ENCODE data around the gene PRR35. TPM values are rescaled to one million over a fixed set of nuclear protein-coding genes. Genes with fewer than 3 reads are reported as not detected.

Gene PRR35
- polyA plus RNA-seq, 4 donors: not detected

GRCh38 chr16:531494-532125 lies 28.6 kb upstream of the PRR35 start:
- H3K27me3 ChIP-seq (ENCODE audit: control insufficient read depth in 3 of 3, insufficient read depth in 3 of 3, low read length in 3 of 3): no peaks in the 10 kb centered on the region
- no peak overlapping the region for H3K4me3 ChIP-seq (ENCODE audit: low read depth in 1 of 3, low read length in 3 of 3)
- peaks cover 5 to 53% (median 13%) of the 10 kb centered on the region in 3 donors for H3K4me1 ChIP-seq (ENCODE audit: control insufficient read depth in 3 of 3, insufficient read depth in 2 of 3, low read depth in 1 of 3, low read length in 2 of 3)
- H3K9me3 ChIP-seq (ENCODE audit: control insufficient read depth in 2 of 2, insufficient read depth in 1 of 2, low read depth in 1 of 2, low read length in 1 of 2): no peaks in the 10 kb centered on the region
- 79 to 91% (median 90%) methylated on average over 15 to 16 of the region's 16 CpGs for WGBS, 3 donors
- no peak overlapping the region for H3K27ac ChIP-seq (ENCODE audit: low read depth in 1 of 3, low read length in 2 of 3)
- peaks cover 0 to 55% (median 0%) of the 10 kb centered on the region in 3 donors for H3K36me3 ChIP-seq (ENCODE audit: control insufficient read depth in 3 of 3, insufficient read depth in 2 of 3, low read depth in 1 of 3, low read length in 3 of 3)
- FAIRE-seq (no peak), DNase-seq (no peak)

DNA sequence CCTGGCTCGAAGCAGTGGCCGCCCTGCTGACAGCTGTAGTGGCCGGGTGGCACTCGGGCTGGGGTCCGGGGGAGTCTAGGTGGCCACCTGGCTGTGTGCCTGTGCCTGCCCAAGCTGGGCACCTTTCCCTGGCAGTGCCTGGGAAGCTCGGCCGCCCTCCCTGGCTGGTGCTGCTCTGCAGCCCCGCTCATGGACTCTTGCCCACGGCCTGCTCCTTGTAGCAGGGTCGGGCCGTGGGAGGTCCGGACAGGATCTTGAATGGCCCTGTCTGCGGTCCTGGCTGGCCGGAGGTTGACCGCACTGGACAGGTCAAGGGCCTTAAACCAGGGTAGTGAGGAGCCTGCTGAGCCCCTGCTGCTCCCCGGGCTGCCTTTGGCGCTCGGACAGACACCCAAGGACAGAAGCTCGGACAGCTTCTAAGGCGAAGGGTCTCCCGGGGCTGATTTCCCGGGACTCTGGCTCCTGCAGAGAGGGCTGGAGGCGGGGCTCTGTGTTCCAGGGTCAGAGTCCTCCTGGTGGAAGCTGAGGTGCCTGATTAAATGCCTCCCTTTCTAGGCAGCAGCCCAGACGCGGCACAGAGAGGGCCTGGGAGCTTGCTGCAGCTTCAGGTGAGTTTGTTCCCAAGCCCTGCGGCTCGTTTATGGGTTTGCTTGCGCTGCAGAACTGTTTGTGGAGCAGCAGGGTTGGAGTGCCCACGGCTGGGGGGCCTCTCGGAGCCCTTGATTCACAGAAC lies 26.6 kb upstream of the PRR35 start:
- Histone ChIP-seq H3K27me3 (ENCODE audit: control insufficient read depth in 3 of 3, insufficient read depth in 3 of 3, low read length in 3 of 3) (no peaks in the 10 kb centered on the region), H3K4me1 (ENCODE audit: control insufficient read depth in 3 of 3, insufficient read depth in 2 of 3, low read depth in 1 of 3, low read length in 2 of 3) (peaks cover 5 to 51% (median 13%) of the 10 kb centered on the region in 3 donors), H3K9me3 (ENCODE audit: control insufficient read depth in 2 of 2, insufficient read depth in 1 of 2, low read depth in 1 of 2, low read length in 1 of 2) (no peaks in the 10 kb centered on the region), H3K27ac (ENCODE audit: low read depth in 1 of 3, low read length in 2 of 3) (peak overlapping the region; percentile 93 to 99 (median 95)), H3K36me3 (ENCODE audit: control insufficient read depth in 3 of 3, insufficient read depth in 2 of 3, low read depth in 1 of 3, low read length in 3 of 3) (peaks cover 0 to 74% (median 6%) of the 10 kb centered on the region in 3 donors), H3K4me3 (ENCODE audit: low read depth in 1 of 3, low read length in 3 of 3) (peak overlapping the region; percentile 26 to 69 (median 50))
- no peak for FAIRE-seq
- DNase-seq: peak; percentile 89 to 91
- WGBS, 3 donors: 20 to 67% (median 28%) methylated on average over 29 to 30 of the region's 30 CpGs

DNA sequence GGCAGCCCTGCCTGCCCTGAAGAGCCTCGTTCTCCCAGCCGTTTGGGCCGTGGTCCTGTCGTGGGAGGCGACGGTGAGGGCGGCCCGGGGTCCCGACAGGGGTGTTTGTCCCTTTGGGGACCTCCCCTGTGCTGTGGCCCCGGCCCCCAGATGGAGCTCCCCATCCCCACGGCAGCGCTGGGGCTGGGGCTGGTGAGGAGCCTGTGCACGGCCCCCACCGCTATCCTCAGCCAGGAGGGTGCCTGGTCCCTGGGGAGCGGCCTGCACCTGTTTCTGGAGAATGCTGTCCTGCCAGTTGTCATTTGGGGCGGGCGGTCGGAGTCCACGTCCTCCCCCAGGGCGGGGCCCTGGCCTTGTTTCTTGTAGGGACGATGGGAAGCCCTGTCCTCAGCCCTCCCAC lies 26.1 kb upstream of the PRR35 start:
- Histone ChIP-seq H3K9me3 (ENCODE audit: control insufficient read depth in 2 of 2, insufficient read depth in 1 of 2, low read depth in 1 of 2, low read length in 1 of 2) (no peaks in the 10 kb centered on the region), H3K4me1 (ENCODE audit: control insufficient read depth in 3 of 3, insufficient read depth in 2 of 3, low read depth in 1 of 3, low read length in 2 of 3) (peaks cover 5 to 48% (median 10%) of the 10 kb centered on the region in 3 donors), H3K36me3 (ENCODE audit: control insufficient read depth in 3 of 3, insufficient read depth in 2 of 3, low read depth in 1 of 3, low read length in 3 of 3) (peaks cover 0 to 79% (median 6%) of the 10 kb centered on the region in 3 donors), H3K27me3 (ENCODE audit: control insufficient read depth in 3 of 3, insufficient read depth in 3 of 3, low read length in 3 of 3) (no peaks in the 10 kb centered on the region), H3K27ac (ENCODE audit: low read depth in 1 of 3, low read length in 2 of 3) (peak overlapping the region; percentile 93 to 99 (median 95)), H3K4me3 (ENCODE audit: low read depth in 1 of 3, low read length in 3 of 3) (peak overlapping the region; percentile 26 to 69 (median 50))
- no peak for FAIRE-seq
- peak; percentile 89 to 92 for DNase-seq
- WGBS, 3 donors: 15 to 65% (median 32%) methylated on average over 20 to 21 of the region's 21 CpGs

- Histone ChIP-seq H3K27me3 (ENCODE audit: control insufficient read depth in 3 of 3, insufficient read depth in 3 of 3, low read length in 3 of 3) (no peaks in the 10 kb centered on the region), H3K27ac (ENCODE audit: low read depth in 1 of 3, low read length in 2 of 3) (peak overlapping the region; percentile 93 to 99 (median 95)), H3K4me1 (ENCODE audit: control insufficient read depth in 3 of 3, insufficient read depth in 2 of 3, low read depth in 1 of 3, low read length in 2 of 3) (peaks cover 3 to 39% (median 3%) of the 10 kb centered on the region in 3 donors), H3K36me3 (ENCODE audit: control insufficient read depth in 3 of 3, insufficient read depth in 2 of 3, low read depth in 1 of 3, low read length in 3 of 3) (peaks cover 0 to 79% (median 8%) of the 10 kb centered on the region in 3 donors), H3K4me3 (ENCODE audit: low read depth in 1 of 3, low read length in 3 of 3) (peak overlapping the region in 2 of 3 donors; percentile 50 to 69), H3K9me3 (ENCODE audit: control insufficient read depth in 2 of 2, insufficient read depth in 1 of 2, low read depth in 1 of 2, low read length in 1 of 2) (no peaks in the 10 kb centered on the region)
- DNase-seq (no peak), FAIRE-seq (no peak)
- 23 to 79% (median 43%) methylated on average over 27 of the region's 27 CpGs for WGBS, 3 donors
These were observed 25.2 kb upstream of the PRR35 start for GRCh38 chr16:534856-535445.

DNA sequence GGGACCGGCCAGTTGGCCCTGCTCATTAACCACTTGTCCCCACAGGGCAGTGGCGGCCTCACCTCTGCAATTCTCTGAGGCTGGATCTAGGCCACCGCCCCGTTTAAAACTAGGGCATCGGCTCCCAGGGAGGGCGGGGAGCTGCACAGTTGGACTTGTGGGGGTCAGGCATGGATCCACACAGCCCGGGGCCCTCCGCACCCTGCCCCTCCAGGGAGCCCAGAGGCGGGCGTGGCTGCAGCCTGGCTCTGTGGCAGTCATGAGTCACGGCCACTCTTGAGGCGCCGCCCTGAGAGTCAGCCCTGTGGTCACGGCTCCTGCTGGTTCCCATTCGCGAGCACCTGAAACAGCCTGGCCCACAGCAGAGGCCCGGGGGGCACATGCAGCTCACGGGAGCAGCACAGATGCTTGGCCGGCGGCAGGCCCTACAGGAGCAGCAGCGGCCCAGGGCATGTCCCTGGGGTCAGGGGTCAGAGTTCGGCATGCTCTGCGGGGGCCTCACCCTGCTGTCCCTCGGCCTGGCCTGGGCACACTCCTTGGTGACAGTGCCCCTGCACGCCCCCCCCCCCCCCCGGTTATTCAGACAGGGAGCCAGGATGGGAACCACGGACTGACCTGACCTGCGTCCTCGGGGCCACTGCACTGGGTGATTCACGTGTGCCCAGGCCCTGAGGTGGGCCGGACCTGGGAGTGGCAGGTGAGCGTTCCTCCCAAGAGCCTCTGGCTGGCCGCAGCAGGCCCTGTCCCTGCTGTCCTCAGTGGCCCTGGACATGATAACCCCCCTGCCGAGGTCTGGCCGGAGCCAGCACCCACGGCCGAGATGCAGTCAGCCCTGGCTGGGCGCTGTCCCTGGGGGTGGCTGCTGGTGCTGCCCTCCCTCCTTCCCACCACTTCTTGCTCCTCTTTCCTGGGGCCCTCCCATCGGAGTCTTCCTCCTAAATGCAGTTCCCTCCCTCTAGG lies 24.5 kb upstream of the PRR35 start:
- Histone ChIP-seq H3K9me3 (ENCODE audit: control insufficient read depth in 2 of 2, insufficient read depth in 1 of 2, low read depth in 1 of 2, low read length in 1 of 2) (no peaks in the 10 kb centered on the region), H3K27ac (ENCODE audit: low read depth in 1 of 3, low read length in 2 of 3) (peak overlapping the region; percentile 93 to 99 (median 95)), H3K4me1 (ENCODE audit: control insufficient read depth in 3 of 3, insufficient read depth in 2 of 3, low read depth in 1 of 3, low read length in 2 of 3) (peaks cover 0 to 32% (median 0%) of the 10 kb centered on the region in 3 donors), H3K36me3 (ENCODE audit: control insufficient read depth in 3 of 3, insufficient read depth in 2 of 3, low read depth in 1 of 3, low read length in 3 of 3) (peaks cover 2 to 79% (median 8%) of the 10 kb centered on the region in 3 donors), H3K27me3 (ENCODE audit: control insufficient read depth in 3 of 3, insufficient read depth in 3 of 3, low read length in 3 of 3) (no peaks in the 10 kb centered on the region), H3K4me3 (ENCODE audit: low read depth in 1 of 3, low read length in 3 of 3) (peak overlapping the region in 2 of 3 donors; percentile 50 to 69)
- DNase-seq (peak; percentile 93 to 94), FAIRE-seq (no peak)
- WGBS, 3 donors: 33 to 72% (median 62%) methylated on average over 28 to 39 of the region's 39 CpGs

DNA sequence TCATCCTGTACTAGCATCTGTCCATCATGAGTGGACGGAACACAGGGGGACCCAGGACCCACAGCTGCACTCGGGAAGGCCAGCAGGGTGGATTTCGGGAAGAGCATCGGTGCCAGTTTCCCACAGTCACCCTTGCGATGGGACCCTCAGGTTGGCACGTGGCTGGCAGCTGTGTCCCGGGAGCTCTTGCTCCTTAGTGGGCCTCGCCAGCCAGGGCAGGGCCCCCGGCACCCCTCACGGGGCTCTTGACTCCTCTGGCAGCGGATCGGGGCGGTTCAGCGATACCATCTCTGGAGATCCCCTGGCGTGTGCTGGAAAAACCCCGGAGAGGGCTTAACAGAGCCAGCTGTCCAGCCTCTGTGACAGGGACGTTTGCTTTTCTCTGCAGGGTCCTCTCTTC lies 23.4 kb upstream of the PRR35 start:
- H3K9me3 ChIP-seq (ENCODE audit: control insufficient read depth in 2 of 2, insufficient read depth in 1 of 2, low read depth in 1 of 2, low read length in 1 of 2): no peaks in the 10 kb centered on the region
- H3K4me1 ChIP-seq (ENCODE audit: control insufficient read depth in 3 of 3, insufficient read depth in 2 of 3, low read depth in 1 of 3, low read length in 2 of 3): peaks cover 0 to 26% (median 0%) of the 10 kb centered on the region in 3 donors
- H3K4me3 ChIP-seq (ENCODE audit: low read depth in 1 of 3, low read length in 3 of 3): no peak overlapping the region
- 91 to 94% (median 91%) methylated on average over 17 of the region's 17 CpGs for WGBS, 3 donors
- no peak for FAIRE-seq
- no peaks in the 10 kb centered on the region for H3K27me3 ChIP-seq (ENCODE audit: control insufficient read depth in 3 of 3, insufficient read depth in 3 of 3, low read length in 3 of 3)
- DNase-seq: no peak
- peaks cover 2 to 79% (median 8%) of the 10 kb centered on the region in 3 donors for H3K36me3 ChIP-seq (ENCODE audit: control insufficient read depth in 3 of 3, insufficient read depth in 2 of 3, low read depth in 1 of 3, low read length in 3 of 3)
- H3K27ac ChIP-seq (ENCODE audit: low read depth in 1 of 3, low read length in 2 of 3): peak overlapping the region in 1 of 3 donors; percentile 93

DNA sequence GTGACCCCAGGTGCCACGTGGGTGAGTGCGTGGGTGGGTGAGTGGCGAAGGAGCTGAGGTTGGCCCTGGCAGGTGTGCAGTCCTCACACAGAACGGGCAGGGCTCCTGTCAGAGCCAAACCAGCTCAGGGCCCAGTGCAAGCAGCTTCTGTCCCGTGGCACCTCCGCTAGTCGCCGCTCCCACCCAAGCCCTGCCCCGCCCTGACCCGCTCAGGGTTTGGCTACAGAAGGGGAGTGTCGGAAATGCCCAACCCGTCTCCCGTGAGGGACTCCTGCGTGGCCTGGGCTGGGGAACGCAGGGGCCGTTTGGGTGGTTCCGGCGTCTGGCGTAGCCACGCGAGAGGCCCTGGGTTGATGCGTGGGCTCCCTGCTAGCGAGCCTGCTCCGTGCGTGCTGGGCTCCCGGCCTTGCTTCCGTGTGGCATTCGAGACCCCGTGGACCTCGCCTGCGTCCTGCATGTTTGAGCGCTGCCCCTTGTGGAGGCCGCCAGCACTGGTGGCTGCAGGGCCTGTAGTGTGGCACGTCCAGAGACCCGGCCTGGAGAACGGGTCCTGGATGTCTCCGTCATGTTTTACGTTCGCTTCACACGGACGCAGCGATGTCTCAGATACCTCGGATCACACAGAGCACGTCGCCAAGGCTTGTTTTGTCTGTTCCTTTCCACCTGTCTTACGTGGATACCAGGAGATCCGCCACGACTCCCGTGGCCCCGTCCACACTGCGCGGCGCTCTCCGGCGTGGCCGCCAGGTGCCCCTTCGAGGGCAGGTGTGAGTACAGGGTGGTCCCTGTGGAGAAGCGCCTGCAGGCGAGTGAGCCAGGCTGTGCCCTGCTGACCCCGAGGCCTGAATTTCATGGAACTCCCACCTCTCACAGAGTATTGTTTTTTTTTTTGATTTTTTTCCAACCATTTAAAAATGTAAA lies 22.5 kb upstream of the PRR35 start:
- H3K4me3 ChIP-seq (ENCODE audit: low read depth in 1 of 3, low read length in 3 of 3): no peak overlapping the region
- H3K36me3 ChIP-seq (ENCODE audit: control insufficient read depth in 3 of 3, insufficient read depth in 2 of 3, low read depth in 1 of 3, low read length in 3 of 3): peaks cover 2 to 86% (median 8%) of the 10 kb centered on the region in 3 donors
- H3K27me3 ChIP-seq (ENCODE audit: control insufficient read depth in 3 of 3, insufficient read depth in 3 of 3, low read length in 3 of 3): no peaks in the 10 kb centered on the region
- peaks cover 0 to 25% (median 0%) of the 10 kb centered on the region in 3 donors for H3K4me1 ChIP-seq (ENCODE audit: control insufficient read depth in 3 of 3, insufficient read depth in 2 of 3, low read depth in 1 of 3, low read length in 2 of 3)
- H3K9me3 ChIP-seq (ENCODE audit: control insufficient read depth in 2 of 2, insufficient read depth in 1 of 2, low read depth in 1 of 2, low read length in 1 of 2): no peaks in the 10 kb centered on the region
- FAIRE-seq (no peak), DNase-seq (no peak)
- H3K27ac ChIP-seq (ENCODE audit: low read depth in 1 of 3, low read length in 2 of 3): no peak overlapping the region
- WGBS, 3 donors: 92 to 94% (median 93%) methylated on average over 60 of the region's 60 CpGs
